Subcutaneous adipose tissue (tissue), 4 donors: ENCODE results near the gene DHPS. TPM values are rescaled to one million over a fixed set of nuclear protein-coding genes. Genes with fewer than 3 reads are reported as not detected.

ENCODE experiments used
- CTCF ChIP-seq: fragments of 450-650 bp; IDR thresholded peaks from one replicate; pipeline ENCODE4 v1.5.1; 2016; ENCODE audit warnings: low read depth, mild to moderate bottlenecking, control low read depth, antibody characterized with exemption, moderate library complexity
- total RNA-seq, 4 donors: library from RNA; depleted of rRNA; stranded (reverse); fragments of >200 nt; gene quantifications; one replicate each; pipeline ENCODE4 v1.1.0, GENCODE V29; 2016

DHPS gene
- total RNA-seq, 4 donors from 2014 or later, result 49.9 to 85.7 (median 75.7) TPM

GRCh38 chr19:12689012-12689411 lies 7.3 kb upstream of the DHPS start:
- no peak for TF ChIP-seq CTCF

GRCh38 chr19:12687496-12688196 lies 6.0 kb upstream of the DHPS start, which contains the start of gene GNG14:
TSS of gene GNG14 (plus strand) at chr19:12687998. CDS start at chr19:12688049, 51 bp downstream.
- no peak for TF ChIP-seq CTCF

- no peak for TF ChIP-seq CTCF
These were observed 4.2 kb upstream of the DHPS start for GRCh38 chr19:12685831-12686230.

GRCh38 chr19:12680034-12680433 lies 1.6 kb downstream of the DHPS start:
- TF ChIP-seq CTCF, result no peak

- no peak for TF ChIP-seq CTCF
These were observed 4.8 kb downstream of the DHPS start for GRCh38 chr19:12676928-12677327.

GRCh38 chr19:12676384-12676792 lies 5.3 kb downstream of the DHPS start:
- TF ChIP-seq CTCF, result no peak

- TF ChIP-seq CTCF, result no peak
These were observed 5.7 kb downstream of the DHPS start for GRCh38 chr19:12675940-12676339.
